ENCODE measurements around the gene EVA1C. TPM values are rescaled to one million over a fixed set of nuclear protein-coding genes. Genes with fewer than 3 reads are reported as not detected.

The EVA1C gene
- polyA plus RNA-seq, 1 of the 3 experiments (the other 2 are of a cell fraction) = 10.1 TPM

Small RNAs within 50 kb of the gene (small RNA-seq; reads per million reads assigned to genes)
- gene RF00438 = 0 reads per million in 7 experiments
- 0 reads per million in 7 experiments for gene RNA5SP490
- gene SNORA80A = 2.3 to 432 (median 5.7) reads per million in 7 experiments

Other genes starting within 250 kb of the EVA1C start
- gene MIS18A, start 133.7 kb upstream of the EVA1C start, polyA plus RNA-seq (2012; rRNA removed) = 11.6 and 14.2 TPM in 2 replicates
- gene MRAP, start 113.9 kb upstream of the EVA1C start, polyA plus RNA-seq (2012; rRNA removed) = not detected in 2 replicates
- 9.9 and 12.5 TPM in 2 replicates for gene URB1, start 19.7 kb upstream of the EVA1C start, polyA plus RNA-seq (2012; rRNA removed)
- gene TCP10L, start 172.8 kb downstream of the EVA1C start, polyA plus RNA-seq (2012; rRNA removed) = 0.08 and 0.33 TPM in 2 replicates
- gene CFAP298, start 199.7 kb downstream of the EVA1C start, polyA plus RNA-seq (2012; rRNA removed) = 57.8 and 59.1 TPM in 2 replicates